ENCODE results near the gene ADGRG7.

The ADGRG7 gene

DNA sequence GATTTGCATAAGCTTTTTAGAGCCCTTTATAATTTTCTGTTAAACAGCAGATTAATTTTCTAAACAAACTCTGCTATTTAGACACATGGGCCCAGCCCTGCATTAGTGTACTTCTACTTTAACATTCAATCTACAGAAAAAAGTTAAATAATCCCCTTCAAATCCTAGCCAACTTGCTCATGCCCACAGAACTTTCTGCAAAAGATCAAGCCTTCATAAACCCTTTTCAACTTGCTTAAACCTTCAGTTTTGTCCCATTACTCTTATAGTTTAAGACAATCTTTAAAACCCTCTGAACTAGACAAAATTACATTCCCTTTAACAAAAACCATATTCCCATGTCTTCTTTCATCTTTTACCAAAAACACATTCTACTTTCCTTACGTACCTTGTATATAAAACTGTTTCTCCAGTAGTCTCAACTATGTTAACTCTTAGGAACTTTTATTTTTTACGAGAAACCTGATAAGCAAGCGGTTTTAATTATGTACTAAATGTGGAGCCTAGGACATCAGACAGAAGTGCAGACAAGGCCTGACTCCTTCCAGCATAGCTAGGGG, 25.2 kb upstream of the ADGRG7 start:
- Histone ChIP-seq H3K9me3 (ENCODE audit: control insufficient read depth, low read length) (no peaks in the 10 kb centered on the region), H3K9ac (no peak overlapping the region), H3K27ac (no peak overlapping the region), H3K4me1 (no peaks in the 10 kb centered on the region), H2AFZ (no peak overlapping the region), H3K4me3 (ENCODE audit: low read depth, low read length) (no peak overlapping the region), H3K27me3 (ENCODE audit: control insufficient read depth, insufficient read depth, low read length) (no peaks in the 10 kb centered on the region), H3K36me3 (ENCODE audit: control insufficient read depth, insufficient read depth, low read length) (no peaks in the 10 kb centered on the region), H3K79me2 (no peaks in the 10 kb centered on the region), H3K4me2 (ENCODE audit: low read length) (no peak overlapping the region)
- TF ChIP-seq, protein P1, sequence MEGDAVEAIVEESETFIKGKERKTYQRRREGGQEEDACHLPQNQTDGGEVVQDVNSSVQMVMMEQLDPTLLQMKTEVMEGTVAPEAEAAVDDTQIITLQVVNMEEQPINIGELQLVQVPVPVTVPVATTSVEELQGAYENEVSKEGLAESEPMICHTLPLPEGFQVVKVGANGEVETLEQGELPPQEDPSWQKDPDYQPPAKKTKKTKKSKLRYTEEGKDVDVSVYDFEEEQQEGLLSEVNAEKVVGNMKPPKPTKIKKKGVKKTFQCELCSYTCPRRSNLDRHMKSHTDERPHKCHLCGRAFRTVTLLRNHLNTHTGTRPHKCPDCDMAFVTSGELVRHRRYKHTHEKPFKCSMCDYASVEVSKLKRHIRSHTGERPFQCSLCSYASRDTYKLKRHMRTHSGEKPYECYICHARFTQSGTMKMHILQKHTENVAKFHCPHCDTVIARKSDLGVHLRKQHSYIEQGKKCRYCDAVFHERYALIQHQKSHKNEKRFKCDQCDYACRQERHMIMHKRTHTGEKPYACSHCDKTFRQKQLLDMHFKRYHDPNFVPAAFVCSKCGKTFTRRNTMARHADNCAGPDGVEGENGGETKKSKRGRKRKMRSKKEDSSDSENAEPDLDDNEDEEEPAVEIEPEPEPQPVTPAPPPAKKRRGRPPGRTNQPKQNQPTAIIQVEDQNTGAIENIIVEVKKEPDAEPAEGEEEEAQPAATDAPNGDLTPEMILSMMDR (IDR thresholded peaks at IDR 0.05), result no peak

DNA sequence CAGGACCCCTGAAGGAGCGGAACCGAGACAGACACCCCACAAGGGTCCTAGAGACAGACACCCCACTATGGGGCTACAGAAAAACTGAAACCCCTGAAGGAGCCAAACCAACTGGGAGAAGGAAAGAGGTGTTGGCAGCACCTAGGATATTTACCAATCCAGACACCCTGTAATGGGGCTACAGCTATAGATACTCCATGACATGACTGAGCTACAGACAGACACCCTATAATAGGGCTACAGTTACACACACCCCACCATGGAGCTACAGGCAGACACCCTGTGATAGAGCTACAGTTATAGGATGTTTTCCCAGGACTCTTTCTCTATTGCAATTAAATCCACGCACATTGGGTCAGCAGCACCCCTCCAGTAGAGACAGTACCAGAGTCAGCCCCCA, 22.6 kb upstream of the ADGRG7 start:
- Histone ChIP-seq H3K27ac (no peak overlapping the region), H3K4me1 (peaks cover 2% of the 10 kb centered on the region), H2AFZ (no peak overlapping the region), H3K4me2 (ENCODE audit: low read length) (no peak overlapping the region), H3K79me2 (no peaks in the 10 kb centered on the region), H3K9ac (no peak overlapping the region), H3K36me3 (ENCODE audit: control insufficient read depth, insufficient read depth, low read length) (no peaks in the 10 kb centered on the region), H3K27me3 (ENCODE audit: control insufficient read depth, insufficient read depth, low read length) (no peaks in the 10 kb centered on the region), H3K9me3 (ENCODE audit: control insufficient read depth, low read length) (no peaks in the 10 kb centered on the region), H3K4me3 (ENCODE audit: low read depth, low read length) (no peak overlapping the region)
- TF ChIP-seq, protein P1 (IDR thresholded peaks at IDR 0.05), result no peak

DNA sequence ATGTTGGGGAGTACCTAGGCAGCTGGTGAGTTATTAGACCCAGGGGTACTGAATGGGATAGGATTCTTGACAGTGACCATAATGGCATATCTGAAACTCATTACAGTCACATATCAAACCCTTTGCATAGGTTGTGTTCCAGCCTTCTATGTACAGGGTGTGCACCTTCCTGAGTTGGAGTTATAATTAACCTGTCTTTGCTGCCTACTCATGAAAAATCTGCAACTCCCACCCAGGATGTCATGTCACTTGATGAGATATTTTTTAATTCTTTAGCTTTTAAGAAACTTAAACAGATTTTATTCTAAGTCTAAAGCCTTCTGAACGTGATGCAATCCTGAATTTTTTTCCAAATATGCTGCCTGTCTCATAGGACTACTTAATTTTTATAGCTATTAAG, 21.1 kb upstream of the ADGRG7 start:
- Histone ChIP-seq H3K36me3 (ENCODE audit: control insufficient read depth, insufficient read depth, low read length) (no peaks in the 10 kb centered on the region), H3K4me1 (peaks cover 2% of the 10 kb centered on the region), H3K79me2 (no peaks in the 10 kb centered on the region), H3K4me3 (ENCODE audit: low read depth, low read length) (no peak overlapping the region), H2AFZ (no peak overlapping the region), H3K9me3 (ENCODE audit: control insufficient read depth, low read length) (no peaks in the 10 kb centered on the region), H3K27ac (no peak overlapping the region), H3K9ac (no peak overlapping the region), H3K4me2 (ENCODE audit: low read length) (no peak overlapping the region), H3K27me3 (ENCODE audit: control insufficient read depth, insufficient read depth, low read length) (no peaks in the 10 kb centered on the region)
- TF ChIP-seq, protein P1 (IDR thresholded peaks at IDR 0.05), result no peak

DNA sequence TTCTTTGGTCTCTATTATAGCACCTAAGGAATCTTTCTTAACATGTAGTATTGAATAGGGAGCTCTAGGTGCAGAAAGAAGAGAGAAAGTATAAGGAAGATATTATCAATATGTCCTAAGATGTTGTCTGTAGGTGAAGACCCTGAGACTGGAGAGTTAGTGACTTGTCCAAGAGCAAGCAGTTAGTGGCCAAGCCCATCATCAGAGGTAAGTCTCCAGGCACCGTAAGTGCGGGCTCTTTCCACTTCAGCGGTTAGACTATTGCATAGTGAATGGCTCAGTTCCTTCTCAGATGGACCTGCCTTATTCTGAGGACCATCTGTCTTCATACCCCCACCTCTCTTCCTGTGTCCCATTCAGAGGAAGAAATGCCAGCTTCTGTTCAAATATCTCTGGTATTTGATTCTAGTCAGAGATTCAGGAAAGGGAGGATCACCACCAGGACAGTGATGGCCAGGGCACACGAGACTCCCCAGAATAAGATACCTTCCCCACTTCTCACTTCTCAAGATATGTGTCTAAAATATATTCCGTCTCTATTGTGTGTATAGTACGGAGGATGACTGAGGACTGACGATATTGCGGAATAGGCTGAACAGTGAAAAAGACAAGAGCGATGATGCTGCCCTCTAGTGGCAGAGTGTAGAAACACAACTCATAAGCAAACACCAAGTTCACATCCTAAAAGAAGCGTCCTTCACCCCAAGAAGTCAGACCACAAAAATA, 19.1 kb upstream of the ADGRG7 start:
- Histone ChIP-seq H3K27ac (no peak overlapping the region), H3K27me3 (ENCODE audit: control insufficient read depth, insufficient read depth, low read length) (no peaks in the 10 kb centered on the region), H2AFZ (peak overlapping the region; percentile 65), H3K4me2 (ENCODE audit: low read length) (no peak overlapping the region), H3K9me3 (ENCODE audit: control insufficient read depth, low read length) (no peaks in the 10 kb centered on the region), H3K9ac (no peak overlapping the region), H3K36me3 (ENCODE audit: control insufficient read depth, insufficient read depth, low read length) (no peaks in the 10 kb centered on the region), H3K4me1 (peaks cover 2% of the 10 kb centered on the region), H3K79me2 (no peaks in the 10 kb centered on the region), H3K4me3 (ENCODE audit: low read depth, low read length) (no peak overlapping the region)
- TF ChIP-seq, protein P1 (IDR thresholded peaks at IDR 0.05), result peak; percentile 92

DNA sequence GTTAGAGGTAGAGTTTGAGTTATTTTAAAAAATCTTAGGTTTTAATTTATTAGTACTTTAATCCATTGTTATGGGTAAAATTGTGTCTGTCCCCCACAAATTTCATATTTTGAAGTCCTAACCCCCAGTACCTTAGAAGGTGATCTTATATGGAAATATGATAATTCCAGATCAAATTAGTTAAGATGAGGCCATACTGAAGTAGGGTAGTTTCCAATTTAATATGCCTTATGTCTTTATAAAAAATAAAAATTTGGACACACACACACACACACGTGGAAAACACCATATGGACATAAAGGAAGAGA, 18.6 kb upstream of the ADGRG7 start:
- H3K4me1 ChIP-seq, result peaks cover 2% of the 10 kb centered on the region
- no peak overlapping the region for H3K27ac ChIP-seq
- H3K36me3 ChIP-seq (ENCODE audit: control insufficient read depth, insufficient read depth, low read length), result no peaks in the 10 kb centered on the region
- no peaks in the 10 kb centered on the region for H3K79me2 ChIP-seq
- H3K9ac ChIP-seq, result no peak overlapping the region
- no peak overlapping the region for H3K4me2 ChIP-seq (ENCODE audit: low read length)
- no peak overlapping the region for H2AFZ ChIP-seq
- H3K27me3 ChIP-seq (ENCODE audit: control insufficient read depth, insufficient read depth, low read length), result no peaks in the 10 kb centered on the region
- H3K9me3 ChIP-seq (ENCODE audit: control insufficient read depth, low read length), result no peaks in the 10 kb centered on the region
- TF ChIP-seq, protein P1 (IDR thresholded peaks at IDR 0.05), result no peak
- no peak overlapping the region for H3K4me3 ChIP-seq (ENCODE audit: low read depth, low read length)
